ENCODE measurements around the gene CTDP1.

DNA sequence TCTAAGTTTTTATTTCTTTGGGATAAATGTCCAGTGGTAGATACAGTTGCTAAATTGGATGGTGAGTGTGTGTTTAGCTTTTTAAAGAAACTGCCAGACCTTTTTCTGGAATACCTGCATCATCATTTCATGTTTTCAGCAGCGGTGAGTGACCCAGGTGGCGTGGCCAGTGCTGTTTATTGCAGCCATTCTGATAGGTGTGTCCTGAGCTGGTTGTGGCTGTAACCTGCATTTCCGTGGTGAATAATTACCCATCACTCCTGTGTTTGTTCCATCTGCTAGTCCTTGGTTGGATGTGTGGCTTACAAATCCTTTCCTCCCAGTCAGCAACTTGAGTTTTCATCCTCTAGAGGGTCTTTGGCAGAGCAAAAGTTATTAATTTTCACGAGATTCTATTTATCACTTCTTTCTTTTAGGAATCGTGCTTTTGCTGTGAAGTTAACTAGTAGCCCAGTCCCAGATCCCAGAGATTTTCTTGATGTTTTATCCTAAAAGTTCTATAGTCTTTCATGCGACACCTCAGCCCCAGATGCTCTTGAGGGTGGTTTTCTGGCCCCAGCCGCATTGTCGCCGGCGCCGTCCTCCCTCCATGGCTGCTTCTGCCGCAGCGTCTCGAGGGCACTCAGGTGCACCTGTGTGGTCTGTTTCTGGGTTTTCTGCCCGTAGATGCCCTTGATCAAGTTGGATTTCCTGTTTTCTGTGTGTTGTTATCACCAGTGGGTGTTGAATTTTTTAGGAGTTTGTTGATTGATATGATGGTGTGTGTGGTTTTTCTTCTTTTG, 44.9 kb downstream of the CTDP1 start:
- TF ChIP-seq POLR2A (IDR thresholded peaks at IDR 0.05; ENCODE audit: low read length): no peak
- no peak for TF ChIP-seq GATA1 (IDR thresholded peaks at IDR 0.05; ENCODE audit: low read depth, low read length)
